Neutrophil (primary cell): ENCODE data around the gene TAS2R1.
"Not testable (repeated sequence)": the region's sequence is repeated elsewhere in the genome, so short reads cannot be mapped to it uniquely, and the experiment has no call there.

Experiments used
- H3K27ac ChIP-seq: fragments of 200-600 bp; sonication (generic); 2 replicates; pipeline ENCODE4 v1.5.1; 2016; ENCODE audit warnings: mild to moderate bottlenecking, moderate library complexity
- H3K27me3 ChIP-seq: fragments of 200-600 bp; sonication (generic); 2 replicates; pipeline ENCODE4 v1.6.0; 2016; ENCODE audit warnings: mild to moderate bottlenecking
- H3K36me3 ChIP-seq: fragments of 200-600 bp; sonication (generic); 2 replicates; pipeline ENCODE4 v1.5.1; 2017
- H3K4me1 ChIP-seq, 2 experiments: fragments of 200-600 bp in 1 of 2; sonication (generic) in 1 of 2; 1 replicate in 1 of 2; 2 replicates in 1 of 2; pipeline versions ENCODE4 v1.5.1 to v1.6.1; 2013 to 2016; ENCODE audit warnings: low read depth in 1 of 2, low read length in 1 of 2, mild to moderate bottlenecking in 1 of 2, moderate library complexity in 1 of 2; ENCODE audit not compliant: control insufficient read depth in 1 of 2, insufficient read depth in 1 of 2
- H3K4me3 ChIP-seq, 2 experiments: fragments of 200-600 bp in 1 of 2; sonication (generic) in 1 of 2; 1 replicate in 1 of 2; 2 replicates in 1 of 2; pipeline ENCODE4 v1.5.1; 2013 to 2016; ENCODE audit warnings: low read depth in 1 of 2, low read length in 1 of 2, mild to moderate bottlenecking in 1 of 2, moderate library complexity in 1 of 2
- H3K9me3 ChIP-seq: fragments of 200-600 bp; sonication (generic); 2 replicates; pipeline ENCODE4 v1.5.1; 2016
- TF ChIP-seq, protein P1 (sequence below): fragments of 200-600 bp; sonication (generic); IDR thresholded peaks from 2 replicates; pipeline ENCODE4 v1.5.1; 2016; ENCODE audit warnings: antibody characterized with exemption

TAS2R1 gene

DNA sequence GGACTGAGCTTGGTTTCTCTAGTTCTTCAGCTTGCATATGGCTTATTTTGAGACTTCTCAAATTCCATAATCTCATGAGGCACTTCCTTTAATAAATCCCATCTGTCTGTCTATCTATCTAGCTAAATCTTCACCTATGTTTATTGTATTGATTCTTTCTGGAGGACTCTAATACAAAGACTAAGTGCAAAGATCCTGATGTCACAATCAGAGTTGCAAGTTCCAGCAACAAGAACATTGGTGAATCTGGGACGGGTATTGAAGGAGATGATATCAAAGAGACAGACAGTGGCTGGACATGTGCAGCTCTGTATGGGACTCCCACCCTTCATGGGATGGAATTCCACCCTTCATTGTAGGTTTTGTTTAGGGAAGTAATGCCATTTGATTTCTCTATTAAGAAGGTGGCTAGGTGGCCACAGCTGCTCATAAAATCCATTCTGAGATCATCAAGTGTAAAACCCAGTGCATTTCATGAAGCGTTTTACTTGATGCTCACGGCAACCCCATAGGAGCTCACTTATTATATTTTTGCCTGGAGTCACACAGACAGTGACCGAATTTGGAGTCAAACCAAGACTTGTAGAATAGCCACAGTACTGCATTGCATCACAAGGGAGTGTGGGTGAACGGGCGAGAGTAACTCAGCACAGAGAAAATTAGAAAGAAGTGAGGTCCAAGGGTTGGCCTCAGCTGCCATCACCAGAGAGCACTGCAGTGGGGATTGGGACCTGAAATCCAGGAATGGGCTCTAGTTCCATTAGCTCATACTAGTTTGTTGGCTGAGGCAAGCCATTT is 24.9 kb downstream of the TAS2R1 start:
- no peaks in the 10 kb centered on the region for H3K36me3 ChIP-seq
- no peaks in the 10 kb centered on the region for H3K4me1 ChIP-seq
- TF ChIP-seq, protein P1, sequence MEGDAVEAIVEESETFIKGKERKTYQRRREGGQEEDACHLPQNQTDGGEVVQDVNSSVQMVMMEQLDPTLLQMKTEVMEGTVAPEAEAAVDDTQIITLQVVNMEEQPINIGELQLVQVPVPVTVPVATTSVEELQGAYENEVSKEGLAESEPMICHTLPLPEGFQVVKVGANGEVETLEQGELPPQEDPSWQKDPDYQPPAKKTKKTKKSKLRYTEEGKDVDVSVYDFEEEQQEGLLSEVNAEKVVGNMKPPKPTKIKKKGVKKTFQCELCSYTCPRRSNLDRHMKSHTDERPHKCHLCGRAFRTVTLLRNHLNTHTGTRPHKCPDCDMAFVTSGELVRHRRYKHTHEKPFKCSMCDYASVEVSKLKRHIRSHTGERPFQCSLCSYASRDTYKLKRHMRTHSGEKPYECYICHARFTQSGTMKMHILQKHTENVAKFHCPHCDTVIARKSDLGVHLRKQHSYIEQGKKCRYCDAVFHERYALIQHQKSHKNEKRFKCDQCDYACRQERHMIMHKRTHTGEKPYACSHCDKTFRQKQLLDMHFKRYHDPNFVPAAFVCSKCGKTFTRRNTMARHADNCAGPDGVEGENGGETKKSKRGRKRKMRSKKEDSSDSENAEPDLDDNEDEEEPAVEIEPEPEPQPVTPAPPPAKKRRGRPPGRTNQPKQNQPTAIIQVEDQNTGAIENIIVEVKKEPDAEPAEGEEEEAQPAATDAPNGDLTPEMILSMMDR: no peak
- no peak overlapping the region for H3K4me3 ChIP-seq
- H3K27me3 ChIP-seq: no peaks in the 10 kb centered on the region
- no peaks in the 10 kb centered on the region for H3K9me3 ChIP-seq
- no peak overlapping the region for H3K27ac ChIP-seq

DNA sequence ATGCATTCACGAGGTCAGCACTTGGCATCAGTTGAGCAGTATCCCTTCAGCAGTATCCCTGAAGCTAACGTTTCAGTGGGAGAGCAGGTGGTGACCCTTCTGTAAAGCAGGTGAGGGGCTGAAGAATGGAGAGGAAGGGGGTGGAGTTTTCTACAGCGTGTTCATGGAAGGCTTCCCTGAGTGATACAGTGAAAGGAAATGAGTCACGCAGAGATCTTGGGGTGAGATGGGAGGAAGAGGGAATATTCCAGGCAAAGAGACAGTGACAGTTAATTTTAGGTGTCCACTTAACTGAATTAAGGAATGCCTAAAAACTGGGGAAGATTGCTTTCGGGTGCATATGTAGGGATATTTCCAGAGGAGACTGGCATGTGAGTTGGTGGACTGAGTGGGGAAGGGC is 25.7 kb downstream of the TAS2R1 start:
- H3K27ac ChIP-seq: no peak overlapping the region
- H3K27me3 ChIP-seq: no peaks in the 10 kb centered on the region
- no peaks in the 10 kb centered on the region for H3K4me1 ChIP-seq
- no peaks in the 10 kb centered on the region for H3K36me3 ChIP-seq
- no peak overlapping the region for H3K4me3 ChIP-seq
- no peaks in the 10 kb centered on the region for H3K9me3 ChIP-seq
- TF ChIP-seq, protein P1: no peak

DNA sequence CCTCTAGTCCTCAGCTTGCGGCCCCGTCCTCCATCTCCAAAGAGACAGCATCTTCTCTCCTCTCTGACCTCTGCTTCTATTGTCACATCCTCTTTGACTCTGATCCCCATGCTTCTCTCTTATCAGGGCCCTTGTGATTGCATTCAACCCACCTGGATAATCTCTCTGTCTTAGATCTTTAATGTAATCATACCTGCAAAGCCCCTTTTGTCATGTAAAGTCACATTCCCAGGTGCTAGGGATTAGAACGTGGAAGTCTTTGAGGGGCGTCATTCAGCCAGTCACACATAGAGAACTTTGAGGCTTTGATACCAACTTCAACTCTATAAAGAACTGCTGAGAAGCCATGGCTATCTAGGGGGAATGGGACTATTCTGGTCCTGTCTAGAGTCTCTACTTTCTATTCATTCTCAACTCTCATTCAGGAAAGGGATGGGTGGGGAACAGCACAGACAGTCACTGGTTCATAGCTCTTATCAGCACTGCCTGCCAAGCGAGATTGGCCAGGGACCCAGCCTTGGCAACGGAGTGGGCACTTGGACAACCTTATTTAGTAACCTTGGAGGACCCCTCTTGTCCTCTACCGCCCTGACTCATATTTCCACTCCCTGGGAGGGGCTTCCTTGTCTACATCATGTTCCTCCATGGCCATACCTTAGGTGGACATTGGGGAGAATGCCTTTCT is 29.0 kb downstream of the TAS2R1 start:
- H3K4me3 ChIP-seq: no peak overlapping the region
- no peaks in the 10 kb centered on the region for H3K27me3 ChIP-seq
- TF ChIP-seq, protein P1: no peak
- no peak overlapping the region for H3K27ac ChIP-seq
- no peaks in the 10 kb centered on the region for H3K9me3 ChIP-seq
- H3K36me3 ChIP-seq: no peaks in the 10 kb centered on the region
- no peaks in the 10 kb centered on the region for H3K4me1 ChIP-seq

DNA sequence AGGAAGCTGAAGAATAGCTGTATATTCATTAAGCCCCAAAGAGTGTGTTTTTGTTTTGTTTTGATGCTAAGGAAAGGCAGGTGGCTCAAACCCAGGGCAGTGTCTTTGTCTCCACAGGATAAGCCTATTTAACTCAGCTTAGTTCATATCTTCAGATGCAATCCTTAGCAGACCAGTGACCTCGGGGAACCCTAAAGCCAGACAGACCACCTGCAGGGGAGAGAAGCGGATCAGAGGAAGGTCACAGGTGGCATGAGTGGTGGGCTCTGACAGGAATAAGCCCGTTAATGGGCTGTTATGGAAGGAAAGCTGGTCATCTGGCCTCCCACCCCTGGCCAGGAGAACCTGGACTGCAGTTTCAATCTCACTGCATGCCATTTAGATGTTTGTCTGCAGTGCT is 30.8 kb downstream of the TAS2R1 start:
- H3K4me1 ChIP-seq: no peaks in the 10 kb centered on the region
- H3K4me3 ChIP-seq: no peak overlapping the region
- no peak overlapping the region for H3K27ac ChIP-seq
- no peaks in the 10 kb centered on the region for H3K27me3 ChIP-seq
- TF ChIP-seq, protein P1: no peak
- no peaks in the 10 kb centered on the region for H3K9me3 ChIP-seq
- H3K36me3 ChIP-seq: no peaks in the 10 kb centered on the region

DNA sequence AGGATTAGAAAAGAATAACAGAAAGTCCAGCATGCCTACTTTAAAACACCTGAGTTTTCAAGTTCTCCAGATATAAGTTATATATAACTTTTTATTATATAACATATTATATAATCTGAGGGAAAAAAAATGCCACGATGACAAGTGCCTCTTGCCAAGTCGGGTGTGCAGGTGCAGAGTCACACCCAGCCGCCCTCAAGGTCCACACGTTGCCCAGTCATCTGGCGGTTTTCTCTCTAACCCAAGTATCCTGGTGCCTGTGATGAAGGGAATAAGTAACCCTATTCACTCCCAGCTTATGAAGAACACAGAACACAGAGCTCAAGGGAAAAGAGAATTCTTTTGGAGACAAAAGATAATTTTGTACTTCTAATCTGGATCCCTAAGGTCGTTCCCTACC is 31.8 kb downstream of the TAS2R1 start:
- H3K4me1 ChIP-seq, H3K4me3 ChIP-seq, H3K27ac ChIP-seq, H3K36me3 ChIP-seq, H3K27me3 ChIP-seq, H3K9me3 ChIP-seq: not testable (repeated sequence)

DNA sequence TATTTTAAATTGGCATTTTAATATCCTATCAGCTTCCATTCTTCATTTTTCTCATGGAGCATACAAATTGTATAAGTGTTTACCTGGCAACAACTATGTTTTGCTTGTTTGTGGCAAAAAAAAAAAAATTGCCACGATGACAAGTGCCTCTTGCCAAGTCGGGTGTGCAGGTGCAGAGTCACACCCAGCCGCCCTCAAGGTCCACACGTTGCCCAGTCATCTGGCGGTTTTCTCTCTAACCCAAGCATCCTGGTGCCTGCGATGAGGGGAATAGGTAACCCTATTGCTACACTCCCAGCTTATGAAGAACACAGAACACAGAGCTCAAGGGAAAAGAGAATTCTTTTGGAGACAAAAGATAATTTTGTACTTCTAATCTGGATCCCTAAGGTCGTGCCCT is 32.8 kb downstream of the TAS2R1 start:
- H3K36me3 ChIP-seq, H3K4me1 ChIP-seq, H3K9me3 ChIP-seq, H3K27me3 ChIP-seq, H3K4me3 ChIP-seq, H3K27ac ChIP-seq: not testable (repeated sequence)
